SIG-M5 treated with dmso at 0.1 percent for 504 hours (cell line): ENCODE measurements around the gene SCO2.
A peak's percentile ranks its signal among the peaks of the same experiment; 100 is the strongest.
"Not testable (repeated sequence)": the region's sequence is repeated elsewhere in the genome, so short reads cannot be mapped to it uniquely, and the experiment has no call there.

Experiments used
- DNase-seq: peaks from one replicate; lab custom pipeline; 2025; ENCODE audit not compliant: unreplicated experiment; lab: John Stamatoyannopoulos, UW

SCO2 gene

DNA sequence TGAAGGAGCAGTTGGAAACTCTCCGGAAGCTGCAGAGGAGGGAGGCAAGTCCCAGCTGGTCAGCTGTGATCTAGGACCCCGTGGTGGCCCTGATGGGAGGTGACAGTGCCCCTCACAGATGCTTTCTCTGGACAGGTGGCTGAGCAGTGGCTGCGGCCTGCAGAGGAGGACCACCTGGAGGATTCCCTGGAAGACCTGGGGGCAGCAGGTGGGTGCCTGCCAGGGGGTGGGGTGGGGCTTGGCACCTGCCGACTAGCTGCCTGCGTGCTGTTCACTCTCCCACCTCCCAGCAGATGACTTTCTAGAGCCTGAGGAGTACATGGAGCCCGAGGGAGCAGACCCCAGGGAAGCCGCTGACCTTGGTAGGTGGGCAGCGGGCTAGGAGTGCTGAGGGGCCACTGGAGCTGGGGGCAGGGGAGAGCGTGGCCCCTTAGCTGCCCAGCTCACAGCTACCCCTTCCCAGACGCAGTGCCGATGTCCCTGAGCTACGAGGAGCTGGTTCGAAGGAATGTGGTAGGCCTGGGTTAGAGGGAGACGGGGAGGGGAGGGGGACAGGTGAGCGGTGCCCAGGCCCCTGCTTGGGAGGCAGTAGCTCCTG lies 3.1 kb downstream of the SCO2 start:
- DNase-seq, result no peak

DNA sequence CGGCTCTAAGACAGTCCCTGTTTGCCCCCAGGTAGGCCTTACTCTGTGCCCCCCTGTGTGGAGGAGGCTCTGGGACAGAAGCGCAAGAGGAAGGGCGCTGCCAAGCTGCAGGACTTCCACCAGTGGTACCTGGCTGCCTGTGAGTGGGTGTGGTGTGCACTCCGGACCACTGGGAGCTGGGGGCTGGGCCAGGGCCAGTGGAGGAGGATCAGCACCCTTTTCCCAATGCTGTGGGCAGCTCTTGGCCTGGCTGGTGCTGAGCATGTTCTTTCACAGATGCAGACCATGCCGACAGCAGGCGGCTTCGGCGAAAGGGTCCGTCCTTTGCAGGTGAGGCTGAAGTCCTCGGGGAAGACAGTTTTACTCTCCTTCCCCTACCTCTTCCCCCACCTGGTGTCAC lies 3.7 kb downstream of the SCO2 start:
- no peak for DNase-seq

GRCh38 chr22:50520826-50521453 lies 4.5 kb downstream of the SCO2 start:
- no peak for DNase-seq

- not testable (repeated sequence) for DNase-seq
These were observed 5.2 kb downstream of the SCO2 start for GRCh38 chr22:50520184-50520583.

DNA sequence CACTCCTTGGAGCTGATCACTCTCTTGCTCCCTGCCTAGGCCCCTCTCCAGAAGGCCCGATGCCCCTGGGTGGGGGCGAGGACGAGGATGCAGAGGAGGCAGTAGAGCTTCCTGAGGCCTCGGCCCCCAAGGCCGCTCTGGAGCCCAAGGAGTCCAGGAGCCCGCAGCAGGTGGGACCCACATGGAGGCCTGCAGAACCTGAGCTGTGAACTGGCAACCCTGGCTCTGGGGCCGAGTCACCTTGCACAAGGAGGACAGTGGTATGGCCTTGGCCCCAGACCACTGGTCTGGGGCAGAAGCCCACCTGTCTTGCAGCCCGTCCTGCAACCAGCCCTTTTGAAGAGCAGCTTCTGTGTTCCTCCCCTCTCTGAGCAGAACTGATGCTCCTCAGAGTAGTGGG lies 6.2 kb downstream of the SCO2 start:
- DNase-seq, result no peak

DNA sequence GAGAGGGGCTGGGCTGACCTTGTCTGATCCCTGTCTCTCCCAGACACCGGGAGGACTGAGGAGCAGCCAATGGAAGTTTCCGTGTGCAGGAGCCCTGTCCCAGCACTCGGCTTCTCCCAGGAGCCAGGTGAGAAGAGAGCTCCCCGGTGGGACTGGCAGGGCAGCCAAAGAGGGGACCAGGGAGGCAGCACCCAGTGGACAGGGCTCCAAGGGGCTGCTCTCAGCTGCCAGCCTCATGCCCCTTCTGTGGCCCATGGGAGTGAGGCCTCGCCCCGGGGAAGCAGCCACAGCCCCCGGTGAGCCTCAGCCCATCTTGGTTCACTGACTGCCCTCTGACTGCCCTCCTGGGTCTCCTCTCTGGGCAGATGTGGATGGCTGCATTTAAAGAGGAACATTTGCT lies 6.8 kb downstream of the SCO2 start:
- no peak for DNase-seq

DNA sequence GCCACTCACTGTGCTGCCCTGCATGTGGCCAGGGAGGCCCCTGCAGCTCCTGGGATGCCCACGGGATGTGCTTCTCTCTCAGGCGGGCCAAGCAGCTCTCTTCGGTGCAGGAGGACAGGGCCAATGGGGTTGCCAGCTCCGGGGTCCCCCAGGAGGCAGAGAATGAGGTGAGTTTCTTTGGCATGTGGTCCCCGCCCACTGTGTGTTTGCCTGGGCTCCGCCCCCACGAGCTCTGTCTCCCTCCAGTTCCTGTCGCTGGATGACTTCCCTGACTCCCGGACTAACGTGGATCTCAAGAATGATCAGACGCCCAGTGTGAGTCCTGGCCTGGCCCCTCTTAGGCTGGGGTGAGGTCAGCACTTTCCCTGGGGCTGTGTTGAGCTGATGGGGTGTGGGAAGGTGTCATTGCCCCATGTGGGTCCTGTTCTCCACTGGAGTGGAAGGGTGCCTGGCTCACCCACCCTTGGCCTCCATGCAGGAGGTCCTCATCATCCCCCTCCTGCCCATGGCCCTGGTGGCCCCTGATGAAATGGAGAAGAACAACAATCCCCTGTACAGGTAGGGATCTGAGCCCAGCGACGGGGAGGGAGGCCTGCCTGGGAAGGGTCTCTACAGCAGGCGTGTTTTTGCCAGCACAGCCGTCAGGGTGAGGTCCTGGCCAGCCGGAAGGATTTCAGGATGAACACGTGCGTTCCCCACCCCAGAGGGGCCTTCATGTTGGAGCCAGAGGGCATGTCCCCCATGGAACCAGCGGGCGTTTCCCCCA lies 7.7 kb downstream of the SCO2 start:
- no peak for DNase-seq

DNA sequence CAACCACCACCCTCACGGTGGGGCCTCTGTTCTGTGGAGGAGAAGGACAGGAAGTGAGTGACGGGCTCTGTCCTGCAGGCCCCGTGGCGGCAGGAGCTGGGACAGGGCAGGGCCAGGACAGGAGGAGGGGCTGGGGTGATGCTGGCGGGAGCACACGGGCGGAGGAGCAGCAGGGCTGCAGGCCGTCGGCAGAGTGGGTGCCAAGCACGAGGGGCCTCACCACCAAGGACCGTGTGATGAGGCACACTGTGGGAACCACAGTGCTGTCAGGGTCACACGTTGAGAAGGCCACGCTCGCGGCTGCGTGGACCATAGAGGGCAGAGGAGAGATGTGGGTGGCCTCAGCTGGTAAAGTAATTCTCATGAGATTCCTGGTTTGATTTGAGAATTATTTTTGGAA lies 8.5 kb downstream of the SCO2 start:
- no peak for DNase-seq

DNA sequence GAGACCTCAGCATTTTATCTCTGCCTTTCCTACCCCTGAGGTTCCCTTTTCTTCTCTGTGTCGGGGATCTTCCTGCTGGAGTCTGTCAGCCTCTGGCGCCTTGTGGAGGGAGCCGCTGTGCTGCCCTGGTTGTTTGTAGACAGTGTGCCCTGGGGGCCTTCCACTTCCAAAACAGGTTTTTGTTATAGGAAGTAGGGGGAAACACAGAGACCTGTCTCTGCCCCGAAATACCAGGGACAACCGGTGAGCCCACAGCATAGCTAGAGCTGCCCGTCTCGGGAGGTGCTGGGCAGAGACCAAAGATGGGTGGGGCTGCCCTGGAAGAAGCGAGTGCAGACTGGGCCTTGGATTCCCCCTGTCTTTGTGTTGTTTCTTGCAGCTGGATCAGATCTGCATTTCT lies 9.3 kb downstream of the SCO2 start:
- DNase-seq, result no peak

GRCh38 chr22:50513175-50513574 lies 12.2 kb downstream of the SCO2 start:
- no peak for DNase-seq

DNA sequence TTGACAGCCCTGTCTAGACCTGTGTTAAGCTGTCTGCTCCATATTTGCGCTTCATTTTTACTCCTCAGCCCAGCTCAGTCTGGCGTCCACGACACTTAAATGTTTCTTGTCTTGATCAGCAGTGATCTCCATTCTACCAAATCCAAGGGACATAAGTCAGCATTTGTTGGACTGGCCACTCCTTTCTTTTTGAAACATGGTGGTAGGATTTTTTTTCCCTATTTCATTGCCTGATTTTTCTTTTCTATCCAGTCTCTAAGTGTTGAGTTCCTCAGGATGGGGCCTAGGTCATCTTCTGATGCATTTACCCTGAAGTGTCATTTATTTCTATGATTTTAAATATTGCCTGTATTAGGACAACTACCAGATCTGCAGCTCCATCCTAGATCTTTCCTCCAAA lies 16.5 kb downstream of the SCO2 start:
- no peak for DNase-seq

- peak; percentile 88 for DNase-seq
These were observed 17.2 kb downstream of the SCO2 start, which contains the start of gene NCAPH2 for GRCh38 chr22:50507991-50508884. TSS of gene NCAPH2 (plus strand) at chr22:50508224. CDS start at chr22:50508338, 114 bp downstream.

GRCh38 chr22:50507421-50507990 lies 17.9 kb downstream of the SCO2 start, which contains the start of gene LMF2:
TSS of gene LMF2 (minus strand) at chr22:50507702. CDS start at chr22:50507675, 27 bp downstream.
- no peak for DNase-seq

GRCh38 chr22:50506611-50507420 lies 18.6 kb downstream of the SCO2 start:
- no peak for DNase-seq

- no peak for DNase-seq
These were observed 19.4 kb downstream of the SCO2 start for GRCh38 chr22:50505776-50506610.

DNA sequence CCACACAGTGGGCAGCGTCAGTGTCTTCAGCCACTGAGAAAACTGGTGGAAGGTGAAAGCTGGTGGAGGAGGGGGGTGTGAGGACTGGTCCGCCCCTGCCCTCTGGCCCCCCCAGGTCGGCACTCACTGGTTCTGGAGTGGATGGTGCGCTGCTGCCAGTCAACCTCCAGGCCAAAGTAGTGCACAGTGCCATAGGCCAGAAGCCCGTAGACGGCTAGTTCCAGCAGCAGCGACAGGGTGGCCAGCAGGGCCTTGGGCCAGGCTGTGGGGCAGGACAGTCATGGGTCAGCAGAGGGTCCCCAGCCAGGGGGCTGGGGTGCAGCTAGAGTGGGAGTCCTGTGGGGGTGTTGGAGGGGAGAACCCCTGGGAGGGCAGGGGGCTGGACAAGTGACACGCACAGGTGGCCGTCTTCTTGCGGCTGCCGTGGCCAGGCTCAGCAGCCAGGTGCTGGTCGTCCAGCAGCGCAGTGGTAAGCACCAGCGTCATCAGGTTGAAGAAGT lies 20.1 kb downstream of the SCO2 start:
- DNase-seq, result no peak

DNA sequence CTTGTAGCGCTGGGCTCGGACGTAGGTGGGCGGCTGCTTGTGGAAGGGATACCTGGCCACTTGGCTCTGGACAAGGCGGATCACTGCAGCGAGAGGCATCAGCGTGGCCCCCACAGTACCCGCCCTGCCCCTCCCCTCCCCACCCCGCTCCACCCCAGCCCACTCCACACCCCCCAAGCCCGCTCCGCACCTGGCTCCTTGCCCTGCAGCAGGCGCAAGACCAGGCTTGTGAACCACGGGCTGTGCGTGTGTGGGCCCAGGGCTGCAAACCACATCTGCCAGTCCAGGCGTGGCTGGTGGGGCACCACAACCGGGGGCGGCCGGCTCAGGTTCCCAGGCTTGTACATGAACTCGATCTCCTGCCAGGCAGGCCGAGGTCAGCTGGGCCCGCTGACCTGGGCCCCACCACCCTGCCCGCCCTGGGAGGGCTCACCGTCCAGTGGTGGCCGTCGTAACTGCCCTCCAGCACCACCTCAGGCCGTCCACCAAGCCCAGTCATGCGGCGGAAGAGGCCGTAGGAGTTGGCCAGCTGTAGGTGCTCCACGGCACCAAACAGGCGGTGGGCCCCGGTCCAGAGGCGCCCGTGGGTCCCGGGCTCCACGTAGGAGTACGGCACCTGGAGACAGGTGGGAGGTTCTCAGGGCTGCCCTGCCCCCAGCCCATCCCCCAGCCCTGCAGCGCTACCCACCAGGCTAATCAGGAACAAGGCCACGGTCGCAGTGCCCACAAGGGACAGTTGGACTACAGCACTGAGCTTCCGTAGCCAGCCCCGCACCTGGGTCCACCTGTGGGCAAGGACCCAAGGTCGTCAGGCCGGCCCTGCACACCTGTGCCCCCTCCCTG lies 20.8 kb downstream of the SCO2 start:
- DNase-seq, result no peak
